OCI-LY7 (cell line): ENCODE results near the gene KXD1.

ENCODE experiments used
- EZH2phosphoT487 ChIP-seq: fragments of 200-600 bp; sonication (generic); IDR thresholded peaks from 2 replicates; pipeline ENCODE4 v1.6.1; 2018; ENCODE audit warnings: low read depth, borderline replicate concordance, mild to moderate bottlenecking, mixed run types, antibody characterized with exemption, low read length, moderate library complexity, mixed read lengths
- TF ChIP-seq, protein P1 (sequence below): fragments of 200-600 bp; sonication (generic); conservative IDR thresholded peaks from 2 replicates; pipeline ENCODE4 v1.5.1; 2014; ENCODE audit warnings: mild to moderate bottlenecking, antibody characterized with exemption, low read length, moderate library complexity, mixed read lengths

GRCh38 chr19:18603958-18604819 lies 46.5 kb downstream of the KXD1 start:
- no peak for TF ChIP-seq EZH2phosphoT487
- TF ChIP-seq, protein P1, sequence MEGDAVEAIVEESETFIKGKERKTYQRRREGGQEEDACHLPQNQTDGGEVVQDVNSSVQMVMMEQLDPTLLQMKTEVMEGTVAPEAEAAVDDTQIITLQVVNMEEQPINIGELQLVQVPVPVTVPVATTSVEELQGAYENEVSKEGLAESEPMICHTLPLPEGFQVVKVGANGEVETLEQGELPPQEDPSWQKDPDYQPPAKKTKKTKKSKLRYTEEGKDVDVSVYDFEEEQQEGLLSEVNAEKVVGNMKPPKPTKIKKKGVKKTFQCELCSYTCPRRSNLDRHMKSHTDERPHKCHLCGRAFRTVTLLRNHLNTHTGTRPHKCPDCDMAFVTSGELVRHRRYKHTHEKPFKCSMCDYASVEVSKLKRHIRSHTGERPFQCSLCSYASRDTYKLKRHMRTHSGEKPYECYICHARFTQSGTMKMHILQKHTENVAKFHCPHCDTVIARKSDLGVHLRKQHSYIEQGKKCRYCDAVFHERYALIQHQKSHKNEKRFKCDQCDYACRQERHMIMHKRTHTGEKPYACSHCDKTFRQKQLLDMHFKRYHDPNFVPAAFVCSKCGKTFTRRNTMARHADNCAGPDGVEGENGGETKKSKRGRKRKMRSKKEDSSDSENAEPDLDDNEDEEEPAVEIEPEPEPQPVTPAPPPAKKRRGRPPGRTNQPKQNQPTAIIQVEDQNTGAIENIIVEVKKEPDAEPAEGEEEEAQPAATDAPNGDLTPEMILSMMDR: no peak
